ENCODE measurements around the gene DGKA.
"Not testable (repeated sequence)": the region's sequence is repeated elsewhere in the genome, so short reads cannot be mapped to it uniquely, and the experiment has no call there.

The DGKA gene

DNA sequence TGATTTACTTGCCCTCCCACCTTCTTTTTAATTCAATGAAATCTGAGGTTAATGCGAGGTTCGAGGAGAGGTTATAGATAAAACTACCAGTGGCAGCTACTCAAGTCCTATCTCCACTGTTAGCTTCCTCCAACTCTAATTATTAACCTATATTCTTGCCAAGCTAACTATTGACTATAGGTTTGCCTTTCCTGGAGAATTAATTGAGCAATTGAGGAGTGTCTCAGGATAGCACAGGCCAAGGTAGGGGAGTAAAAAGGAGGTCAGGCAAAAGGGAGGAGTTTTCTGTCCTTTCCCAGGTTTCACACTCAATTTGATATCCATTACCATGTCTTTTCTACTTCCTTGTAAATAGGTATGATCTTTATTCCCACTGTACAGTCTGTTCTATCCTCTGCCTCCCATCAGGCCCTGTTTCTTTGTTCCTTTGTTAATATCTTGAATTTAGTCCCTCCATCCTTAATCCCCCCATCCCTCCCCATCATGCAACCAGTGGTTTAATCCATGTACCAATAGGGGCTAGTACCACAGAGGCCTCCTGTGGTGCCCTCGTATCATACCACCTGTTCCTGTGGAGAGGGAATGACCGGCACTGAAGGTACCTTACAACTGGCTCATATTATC, 62.4 kb downstream of the DGKA start:
- POLR2A ChIA-PET, result no interaction called here
- CTCF ChIA-PET, result interaction anchor here (0.6 to 8.6 kb wide), 9 partner anchors 11 to 255 kb away, joined by 3 to 213 read pairs (median 7); partner anchors contain the start of genes RAB5B and SMARCC2
- TF ChIP-seq, protein P1, sequence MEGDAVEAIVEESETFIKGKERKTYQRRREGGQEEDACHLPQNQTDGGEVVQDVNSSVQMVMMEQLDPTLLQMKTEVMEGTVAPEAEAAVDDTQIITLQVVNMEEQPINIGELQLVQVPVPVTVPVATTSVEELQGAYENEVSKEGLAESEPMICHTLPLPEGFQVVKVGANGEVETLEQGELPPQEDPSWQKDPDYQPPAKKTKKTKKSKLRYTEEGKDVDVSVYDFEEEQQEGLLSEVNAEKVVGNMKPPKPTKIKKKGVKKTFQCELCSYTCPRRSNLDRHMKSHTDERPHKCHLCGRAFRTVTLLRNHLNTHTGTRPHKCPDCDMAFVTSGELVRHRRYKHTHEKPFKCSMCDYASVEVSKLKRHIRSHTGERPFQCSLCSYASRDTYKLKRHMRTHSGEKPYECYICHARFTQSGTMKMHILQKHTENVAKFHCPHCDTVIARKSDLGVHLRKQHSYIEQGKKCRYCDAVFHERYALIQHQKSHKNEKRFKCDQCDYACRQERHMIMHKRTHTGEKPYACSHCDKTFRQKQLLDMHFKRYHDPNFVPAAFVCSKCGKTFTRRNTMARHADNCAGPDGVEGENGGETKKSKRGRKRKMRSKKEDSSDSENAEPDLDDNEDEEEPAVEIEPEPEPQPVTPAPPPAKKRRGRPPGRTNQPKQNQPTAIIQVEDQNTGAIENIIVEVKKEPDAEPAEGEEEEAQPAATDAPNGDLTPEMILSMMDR (IDR thresholded peaks at IDR 0.05; ENCODE audit: insufficient read depth, low read length, missing control alignments), result no peak
- H3K4me3 ChIP-seq (ENCODE audit: low read depth, low read length), result no peak overlapping the region
- no peak for DNase-seq (ENCODE audit: low read depth, low spot score)

GRCh38 chr12:55995366-55995765, 64.4 kb downstream of the DGKA start:
- H3K4me3 ChIP-seq (ENCODE audit: low read depth, low read length), result no peak overlapping the region
- DNase-seq (ENCODE audit: low read depth, low spot score), result no peak
- ChIA-PET CTCF (interaction anchor here (0.6 to 8.6 kb wide), 30 partner anchors 8 to 256 kb away, joined by 3 to 213 read pairs (median 5); partner anchors contain the start of genes DGKA, IKZF4, RAB5B and SMARCC2), POLR2A (interaction anchor here (2.0 kb wide), 1 partner anchor 21 kb away, joined by 10 read pairs; the partner anchor contains the start of gene RAB5B)
- TF ChIP-seq, protein P1 (IDR thresholded peaks at IDR 0.05; ENCODE audit: insufficient read depth, low read length, missing control alignments), result no peak

DNA sequence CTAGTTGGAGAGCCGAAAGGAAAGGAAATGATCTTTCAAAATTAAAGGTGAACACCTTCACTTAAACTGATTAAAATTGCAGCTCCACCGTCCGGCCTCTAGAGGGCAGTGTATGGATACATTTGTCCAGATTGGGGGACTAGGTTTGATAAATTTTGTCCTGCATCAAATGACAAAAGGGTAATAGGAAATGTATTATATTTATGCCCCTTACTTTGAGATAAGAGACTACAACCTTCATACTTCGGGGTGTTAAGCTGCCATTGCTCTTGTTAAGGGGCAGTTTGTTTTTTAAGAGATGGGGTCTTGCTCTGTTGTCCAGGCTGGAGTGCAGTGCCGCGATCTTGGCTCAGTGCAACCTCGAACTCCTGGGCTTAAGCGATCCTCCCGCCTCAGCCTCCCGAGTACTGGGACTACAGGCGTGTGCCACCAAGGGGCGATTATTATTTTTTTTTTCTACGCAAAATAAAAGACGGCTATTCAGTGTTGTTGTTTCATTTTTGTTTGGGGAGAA, 65.3 kb downstream of the DGKA start:
- CTCF ChIA-PET, result interaction anchor here (0.6 to 8.6 kb wide), 41 partner anchors 12 to 267 kb away, joined by 3 to 213 read pairs (median 5); partner anchors contain the start of genes DGKA, ERBB3, IKZF4 and RAB5B
- POLR2A ChIA-PET, result interaction anchor here (0.6 to 2.0 kb wide), 4 partner anchors 13 to 161 kb away, joined by 3 to 10 read pairs (median 4); partner anchors contain the start of gene RAB5B
- DNase-seq (ENCODE audit: low read depth, low spot score), result no peak
- H3K4me3 ChIP-seq (ENCODE audit: low read depth, low read length), result peak overlapping the region; percentile 93
- TF ChIP-seq, protein P1 (IDR thresholded peaks at IDR 0.05; ENCODE audit: insufficient read depth, low read length, missing control alignments), result peak; percentile 66

GRCh38 chr12:55996715-55997534, 66.0 kb downstream of the DGKA start, which contains the start of gene SUOX:
Gene SUOX, plus strand, starts transcription at chr12:55997276. Its CDS starts 4,946 bp downstream, at chr12:56002222.
- TF ChIP-seq, protein P1 (IDR thresholded peaks at IDR 0.05; ENCODE audit: insufficient read depth, low read length, missing control alignments), result no peak
- ChIA-PET CTCF (interaction anchor here (0.8 to 8.6 kb wide), 34 partner anchors 11 to 268 kb away, joined by 3 to 213 read pairs (median 5); partner anchors contain the start of genes DGKA, ERBB3, IKZF4 and RAB5B), POLR2A (interaction anchor here (0.7 to 3.6 kb wide), 9 partner anchors 9 to 179 kb away, joined by 3 to 18 read pairs (median 5); partner anchors contain the start of genes ORMDL2, PA2G4, RAB5B and SARNP)
- H3K4me3 ChIP-seq (ENCODE audit: low read depth, low read length), result peak within 1 kb of the TSS; percentile 93
- peak; percentile 85 for DNase-seq (ENCODE audit: low read depth, low spot score)

DNA sequence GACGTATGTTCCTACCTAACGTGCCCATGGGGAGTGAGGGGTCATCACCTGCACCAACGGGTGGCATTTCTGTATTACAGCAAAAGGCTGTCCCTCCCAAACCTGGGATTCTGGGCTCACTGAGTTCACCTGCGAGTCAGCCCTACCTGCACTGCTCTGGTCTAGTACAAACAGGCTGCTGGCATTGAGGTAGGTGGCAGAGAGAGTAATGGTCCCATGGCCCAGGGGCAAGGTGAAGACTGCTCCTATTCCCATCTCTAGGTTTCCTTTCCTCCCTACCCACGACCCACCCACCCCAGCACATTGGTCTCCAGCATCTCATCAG, 66.5 kb downstream of the DGKA start:
- DNase-seq (ENCODE audit: low read depth, low spot score), result no peak
- ChIA-PET POLR2A (interaction anchor here (0.7 to 3.6 kb wide), 7 partner anchors 10 to 180 kb away, joined by 3 to 18 read pairs (median 4); partner anchors contain the start of genes ORMDL2, PA2G4, RAB5B and SARNP), CTCF (interaction anchor here (0.8 to 8.6 kb wide), 16 partner anchors 11 to 256 kb away, joined by 3 to 213 read pairs (median 16); partner anchors contain the start of genes DGKA, ERBB3, IKZF4 and RAB5B)
- H3K4me3 ChIP-seq (ENCODE audit: low read depth, low read length), result peak overlapping the region; percentile 93
- TF ChIP-seq, protein P1 (IDR thresholded peaks at IDR 0.05; ENCODE audit: insufficient read depth, low read length, missing control alignments), result no peak

GRCh38 chr12:55999522-55999921, 68.6 kb downstream of the DGKA start:
- not testable (repeated sequence) for H3K4me3 ChIP-seq (ENCODE audit: low read depth, low read length); DNase-seq (ENCODE audit: low read depth, low spot score)
- ChIA-PET POLR2A (interaction anchor here (3.6 kb wide), 1 partner anchor 8 kb away, joined by 18 read pairs; no protein-coding TSS in a partner anchor), CTCF (interaction anchor here (4.4 to 8.6 kb wide), 3 partner anchors 9 to 28 kb away, joined by 89 to 213 read pairs (median 168); no protein-coding TSS in a partner anchor)

DNA sequence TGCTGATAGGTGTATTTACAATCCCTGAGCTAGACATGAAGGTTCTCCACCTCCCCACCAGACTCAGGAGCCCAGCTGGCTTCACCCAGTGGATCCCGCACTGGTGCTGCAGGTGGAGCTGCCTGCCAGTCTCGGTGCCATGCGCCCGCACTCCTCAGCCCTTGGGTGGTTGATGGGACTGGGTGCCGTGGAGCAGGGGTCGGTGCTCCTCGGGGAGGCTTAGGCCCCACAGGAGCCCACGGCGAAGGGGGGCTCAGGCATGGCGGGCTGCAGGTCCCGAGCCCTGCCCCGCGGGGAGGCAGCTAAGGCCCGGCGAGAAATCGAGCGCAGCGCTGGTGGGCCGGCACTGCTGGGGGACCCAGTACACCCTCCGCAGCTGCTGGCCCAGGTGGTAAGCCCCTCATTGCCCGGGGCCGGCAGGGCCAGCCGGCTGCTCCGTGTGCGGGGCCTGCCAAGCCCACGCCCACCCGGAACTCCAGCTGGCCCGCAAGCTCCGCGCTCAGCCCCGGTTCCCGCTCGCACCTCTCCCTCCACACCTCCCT, 69.1 kb downstream of the DGKA start:
- H3K4me3 ChIP-seq (ENCODE audit: low read depth, low read length); DNase-seq (ENCODE audit: low read depth, low spot score): not testable (repeated sequence)
- ChIA-PET POLR2A (interaction anchor here (3.6 kb wide), 1 partner anchor 7 kb away, joined by 18 read pairs; no protein-coding TSS in a partner anchor), CTCF (interaction anchor here (6.6 to 8.6 kb wide), 2 partner anchors 18 to 27 kb away, joined by 168 to 213 read pairs; no protein-coding TSS in a partner anchor)
